PC-3 (cell line): ENCODE results near the gene GRWD1. TPM values are rescaled to one million over a fixed set of nuclear protein-coding genes. Genes with fewer than 3 reads are reported as not detected.

ENCODE experiments used
- ATAC-seq: fragments of 200-7000 bp; cut with Tn5 transposase; 2 replicates; pipeline ENCODE4 v1.9.1; 2020; ENCODE audit warnings: mild to moderate bottlenecking, moderate library complexity
- BruUV-seq: library from RNA; stranded (reverse); fragments of 400-500 nt; replicated peaks from 2 replicates; lab custom pipeline; 2021; lab: Mats Ljungman, UMichigan
- CTCF ChIA-PET: fragments of 300-600 bp; sonication (Branson Sonifier 250); formaldehyde crosslinking; loops from one replicate; lab custom pipeline; 2022; ENCODE audit warnings: antibody characterized with exemption; lab: Charles Lee
- POLR2A ChIA-PET: fragments of 300-600 bp; sonication (Branson Sonifier 250); formaldehyde crosslinking; loops from one replicate; lab custom pipeline; 2022; ENCODE audit warnings: antibody characterized with exemption; ENCODE audit not compliant: unreplicated experiment; lab: Charles Lee
- DNase-seq: peaks from one replicate; pipeline ENCODE4 v3.0.0-alpha.2; 2015
- H2AFZ ChIP-seq: fragments of 300-600 bp; sonication (generic); 2 replicates; pipeline ENCODE4 v1.6.0; 2016; ENCODE audit warnings: antibody characterized with exemption, low read length
- H3F3A ChIP-seq: fragments of 300-600 bp; sonication (generic); one replicate; pipeline ENCODE4 v1.6.0; 2017; ENCODE audit warnings: antibody characterized with exemption, low read length, control low read depth, mild to moderate bottlenecking; ENCODE audit not compliant: unreplicated experiment
- H3K27ac ChIP-seq: fragments of 300-600 bp; sonication (generic); 2 replicates; pipeline ENCODE4 v1.5.1; 2016; ENCODE audit warnings: mild to moderate bottlenecking, low read length
- H3K27me3 ChIP-seq: fragments of 300-600 bp; sonication (generic); 2 replicates; pipeline ENCODE4 v1.6.1; 2016; ENCODE audit warnings: low read length, mixed read lengths
- H3K36me3 ChIP-seq: fragments of 300-600 bp; sonication (generic); 2 replicates; pipeline ENCODE4 v1.6.1; 2016; ENCODE audit warnings: low read depth, mixed run types, low read length, mixed read lengths
- H3K4me1 ChIP-seq: fragments of 300-600 bp; sonication (generic); 2 replicates; pipeline ENCODE4 v1.5.1; 2016; ENCODE audit warnings: low read length; ENCODE audit not compliant: insufficient read depth
- H3K4me2 ChIP-seq: fragments of 300-600 bp; sonication (generic); 2 replicates; pipeline ENCODE4 v1.6.0; 2016; ENCODE audit warnings: low read length
- H3K4me3 ChIP-seq: fragments of 300-600 bp; sonication (generic); 2 replicates; pipeline ENCODE4 v1.5.1; 2016; ENCODE audit warnings: mild to moderate bottlenecking, low read length, mixed read lengths
- H3K79me2 ChIP-seq: fragments of 300-600 bp; sonication (generic); 2 replicates; pipeline ENCODE4 v1.6.1; 2017; ENCODE audit warnings: low read length, mixed read lengths
- H3K9ac ChIP-seq: fragments of 300-600 bp; sonication (generic); 2 replicates; pipeline ENCODE4 v1.6.0; 2016; ENCODE audit warnings: mild to moderate bottlenecking, low read length
- H3K9me2 ChIP-seq: fragments of 300-600 bp; sonication (generic); replicated peaks from 2 replicates; pipeline ENCODE4 v1.6.1; 2016; ENCODE audit warnings: mixed run types, low read length, mixed read lengths
- H3K9me3 ChIP-seq: fragments of 300-600 bp; sonication (generic); 2 replicates; pipeline ENCODE4 v1.6.1; 2016; ENCODE audit warnings: low read length, mixed read lengths
- H4K20me1 ChIP-seq: fragments of 300-600 bp; sonication (generic); 2 replicates; pipeline ENCODE4 v1.6.1; 2016; ENCODE audit warnings: low read length, mixed read lengths
- CTCF ChIP-seq: fragments of 300-600 bp; sonication (generic); conservative IDR thresholded peaks from 2 replicates; pipeline ENCODE4 v1.5.1; 2017; ENCODE audit warnings: antibody characterized with exemption, low read depth, mild to moderate bottlenecking, low read length
- EZH2 ChIP-seq: fragments of 300-600 bp; sonication (generic); IDR thresholded peaks from one replicate; pipeline ENCODE4 v1.6.1; 2017; ENCODE audit warnings: antibody characterized with exemption, mild to moderate bottlenecking, low read length; ENCODE audit not compliant: unreplicated experiment
- EZH2phosphoT487 ChIP-seq: fragments of 300-600 bp; sonication (generic); IDR thresholded peaks from 2 replicates; pipeline ENCODE4 v1.6.1; 2018; ENCODE audit warnings: mild to moderate bottlenecking, antibody characterized with exemption, low read length, borderline replicate concordance
- intact Hi-C: fragments of 100-400 bp; cut with micrococcal nuclease; formaldehyde crosslinking; loops from 2 replicates; pipeline ENCODE4 v1.9.0; 2023
- total RNA-seq: library from RNA; depleted of rRNA; stranded (reverse); fragments of >200 nt; gene quantifications from 2 replicates; pipeline ENCODE4 v1.2.3, GENCODE V29; 2014

Gene GRWD1
- total RNA-seq, 1 experiment from 2014 or later, result 33.2 TPM

DNA sequence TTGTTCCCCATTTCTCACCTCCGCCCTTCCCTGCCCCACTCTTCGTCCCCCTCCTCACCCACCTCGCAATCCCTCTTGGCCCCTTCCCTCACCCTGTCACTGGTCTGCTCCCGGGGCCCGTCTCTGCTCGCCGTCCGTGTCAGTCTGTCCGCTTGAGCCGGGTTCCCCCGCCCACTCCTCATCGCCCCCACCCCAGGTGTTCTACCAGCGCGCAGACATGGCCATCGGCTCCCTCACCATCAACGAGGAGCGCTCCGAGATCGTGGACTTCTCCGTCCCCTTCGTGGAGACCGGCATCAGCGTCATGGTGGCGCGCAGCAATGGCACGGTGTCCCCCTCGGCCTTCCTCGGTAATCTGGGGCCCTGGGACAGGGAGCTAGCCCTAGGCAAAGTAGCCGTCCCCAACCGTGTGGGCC, 30.0 kb upstream of the GRWD1 start:
- DNase-seq, result no peak
- TF ChIP-seq EZH2 (no peak), EZH2phosphoT487 (no peak), CTCF (no peak)
- Histone ChIP-seq H3K27me3 (no peaks in the 10 kb centered on the region), H3K9me2 (no peaks in the 10 kb centered on the region), H2AFZ (no peak overlapping the region), H3K9ac (no peak overlapping the region), H3F3A (no peaks in the 10 kb centered on the region), H3K4me1 (peaks cover 2% of the 10 kb centered on the region; the same call in 1 of the 2 replicates), H3K27ac (no peak overlapping the region), H3K4me3 (no peak overlapping the region), H3K9me3 (no peaks in the 10 kb centered on the region), H3K36me3 (no peaks in the 10 kb centered on the region), H3K4me2 (no peak overlapping the region), H3K79me2 (no peaks in the 10 kb centered on the region), H4K20me1 (no peaks in the 10 kb centered on the region)
- ChIA-PET CTCF (no interaction called here), POLR2A (no interaction called here)
- intact Hi-C loops, result no loop called here
- no TSS peak for BruUV-seq
- ATAC-seq, result no peak

GRCh38 chr19:48417421-48417820, 28.4 kb upstream of the GRWD1 start:
- POLR2A ChIA-PET, result no interaction called here

More at GRCh38 chr19:48417421-48417820, 28.4 kb upstream of the GRWD1 start:
- no peak for TF ChIP-seq EZH2phosphoT487
- no peak for TF ChIP-seq CTCF
- TF ChIP-seq EZH2, result no peak
- no peaks in the 10 kb centered on the region for H3K36me3 ChIP-seq
- no peak overlapping the region for H2AFZ ChIP-seq
- H3K27me3 ChIP-seq, result no peaks in the 10 kb centered on the region
- DNase-seq (no peak), ATAC-seq (no peak)
- no peaks in the 10 kb centered on the region for H3K9me2 ChIP-seq
- CTCF ChIA-PET, result no interaction called here
- H3F3A ChIP-seq, result no peaks in the 10 kb centered on the region
- no peaks in the 10 kb centered on the region for H3K79me2 ChIP-seq
- no peaks in the 10 kb centered on the region for H4K20me1 ChIP-seq
- intact Hi-C loops, result no loop called here
- no peak overlapping the region for H3K9ac ChIP-seq
- no peak overlapping the region for H3K4me3 ChIP-seq
- BruUV-seq, result no TSS peak
- H3K4me2 ChIP-seq, result no peak overlapping the region
- no peak overlapping the region for H3K27ac ChIP-seq
- H3K9me3 ChIP-seq, result no peaks in the 10 kb centered on the region
- H3K4me1 ChIP-seq, result peaks cover 2% of the 10 kb centered on the region; the same call in 1 of the 2 replicates
